GM18909 (cell line): ENCODE results near the gene XCL2.

Experiments
- ATAC-seq: cut with Tn5 transposase; IDR thresholded peaks from one replicate; pipeline ENCODE4 v1.9.1; 2021; ENCODE audit warnings: mild to moderate bottlenecking; ENCODE audit not compliant: unreplicated experiment, poor library complexity

XCL2 gene

GRCh38 chr1:168518813-168519212 lies 25.0 kb downstream of the XCL2 start:
- ATAC-seq: no peak

GRCh38 chr1:168518201-168518689 lies 25.6 kb downstream of the XCL2 start:
- no peak for ATAC-seq

- no peak for ATAC-seq
These were observed 29.3 kb downstream of the XCL2 start for GRCh38 chr1:168514455-168514854.

- ATAC-seq: no peak
These were observed 30.0 kb downstream of the XCL2 start for GRCh38 chr1:168513656-168514404.

- no peak for ATAC-seq
These were observed 30.8 kb downstream of the XCL2 start for GRCh38 chr1:168512864-168513595.

GRCh38 chr1:168509875-168510791 lies 33.7 kb downstream of the XCL2 start:
- ATAC-seq: peak; percentile 85

- no peak for ATAC-seq
These were observed 34.6 kb downstream of the XCL2 start for GRCh38 chr1:168509210-168509609.

GRCh38 chr1:168507828-168508227 lies 36.0 kb downstream of the XCL2 start:
- no peak for ATAC-seq

- ATAC-seq: no peak
These were observed 36.6 kb downstream of the XCL2 start for GRCh38 chr1:168507231-168507630.

GRCh38 chr1:168506204-168506819 lies 37.5 kb downstream of the XCL2 start:
- ATAC-seq: no peak

- no peak for ATAC-seq
These were observed 38.8 kb downstream of the XCL2 start for GRCh38 chr1:168505006-168505405.

- ATAC-seq: peak; percentile 81
These were observed 39.5 kb downstream of the XCL2 start for GRCh38 chr1:168504064-168504837.

GRCh38 chr1:168499688-168500049 lies 44.1 kb downstream of the XCL2 start:
- ATAC-seq: no peak

- no peak for ATAC-seq
These were observed 44.7 kb downstream of the XCL2 start for GRCh38 chr1:168498956-168499687.

GRCh38 chr1:168498159-168498631 lies 45.6 kb downstream of the XCL2 start:
- no peak for ATAC-seq

- no peak for ATAC-seq
These were observed 46.3 kb downstream of the XCL2 start for GRCh38 chr1:168497376-168497950.

GRCh38 chr1:168491527-168492164 lies 52.2 kb downstream of the XCL2 start:
- ATAC-seq: no peak
